Neural progenitor cell (in vitro differentiated cells): ENCODE results near the gene MRPL40. TPM values are rescaled to one million over a fixed set of nuclear protein-coding genes. Genes with fewer than 3 reads are reported as not detected.

Source experiments
- DNase-seq: peaks from one replicate; pipeline ENCODE4 v3.0.0-alpha.2; 2016; ENCODE audit warnings: low spot score
- H2AFZ ChIP-seq: fragments of 200-600 bp; sonication (generic); replicated peaks from 2 replicates; pipeline ENCODE4 v1.6.1; 2016; ENCODE audit warnings: antibody characterized with exemption
- H3F3A ChIP-seq: fragments of 200-600 bp; sonication (generic); 2 replicates; pipeline ENCODE4 v1.6.1; 2016; ENCODE audit warnings: antibody characterized with exemption, low read depth
- H3K27ac ChIP-seq: fragments of 200-600 bp; sonication (generic); 2 replicates; pipeline ENCODE4 v1.5.1; 2016; ENCODE audit warnings: mild to moderate bottlenecking
- H3K27me3 ChIP-seq: fragments of 200-600 bp; sonication (generic); 2 replicates; pipeline ENCODE4 v1.6.1; 2016; ENCODE audit warnings: mild to moderate bottlenecking, moderate library complexity
- H3K36me3 ChIP-seq: fragments of 200-600 bp; sonication (generic); 2 replicates; pipeline ENCODE4 v1.5.1; 2016
- H3K4me1 ChIP-seq: fragments of 200-600 bp; sonication (generic); 2 replicates; pipeline ENCODE4 v1.6.1; 2016; ENCODE audit warnings: mixed run types
- H3K4me2 ChIP-seq: fragments of 200-600 bp; sonication (generic); 2 replicates; pipeline ENCODE4 v1.6.1; 2016
- H3K4me3 ChIP-seq: fragments of 200-600 bp; sonication (generic); 2 replicates; pipeline ENCODE4 v1.5.1; 2016
- H3K79me2 ChIP-seq: fragments of 200-600 bp; sonication (generic); 2 replicates; pipeline ENCODE4 v1.6.1; 2016; ENCODE audit warnings: low read depth
- H3K9ac ChIP-seq: fragments of 200-600 bp; sonication (generic); 2 replicates; pipeline ENCODE4 v1.6.1; 2016
- H3K9me3 ChIP-seq: fragments of 200-600 bp; sonication (generic); 2 replicates; pipeline ENCODE4 v1.5.1; 2016; ENCODE audit warnings: low read depth
- H4K20me1 ChIP-seq: fragments of 200-600 bp; sonication (generic); 2 replicates; pipeline ENCODE4 v1.6.1; 2016; ENCODE audit warnings: low read depth
- H3K27ac Mint-ChIP-seq: 3 replicates; pipeline ENCODE4 v1.8.0; 2021; ENCODE audit warnings: mixed read lengths
- H3K27me3 Mint-ChIP-seq: 2 replicates; pipeline ENCODE4 v1.8.0; 2022; ENCODE audit warnings: low read depth, mild to moderate bottlenecking, inconsistent platforms, moderate library complexity, mixed read lengths; ENCODE audit not compliant: insufficient read depth
- H3K36me3 Mint-ChIP-seq: 3 replicates; pipeline ENCODE4 v1.8.0; 2021; ENCODE audit warnings: mixed read lengths
- H3K4me1 Mint-ChIP-seq: 3 replicates; pipeline ENCODE4 v1.8.0; 2021; ENCODE audit warnings: mixed read lengths
- H3K4me3 Mint-ChIP-seq: 3 replicates; pipeline ENCODE4 v1.8.0; 2021; ENCODE audit warnings: mild to moderate bottlenecking, moderate library complexity, mixed read lengths
- H3K9me3 Mint-ChIP-seq: 3 replicates; pipeline ENCODE4 v1.8.0; 2020; ENCODE audit warnings: mixed read lengths
- CTCF ChIP-seq: fragments of 200-600 bp; sonication (generic); IDR thresholded peaks from 2 replicates; pipeline ENCODE4 v1.5.1; 2017; ENCODE audit warnings: antibody characterized with exemption, mild to moderate bottlenecking
- EZH2 ChIP-seq: fragments of 200-600 bp; sonication (generic); IDR thresholded peaks from 2 replicates; pipeline ENCODE4 v1.6.1; 2017; ENCODE audit warnings: antibody characterized with exemption, mild to moderate bottlenecking, moderate library complexity
- EZH2phosphoT487 ChIP-seq: fragments of 200-600 bp; sonication (generic); IDR thresholded peaks from 2 replicates; pipeline ENCODE4 v1.6.1; 2017; ENCODE audit warnings: antibody characterized with exemption
- total RNA-seq: library from RNA; depleted of rRNA; stranded (reverse); fragments of >200 nt; gene quantifications from 2 replicates; pipeline ENCODE4 v1.2.3, GENCODE V29; 2015; ENCODE audit warnings: low replicate concordance

The MRPL40 gene
- total RNA-seq, 1 donor from 2014 or later, result 17.0 TPM

GRCh38 chr22:19472233-19472632 lies 39.9 kb downstream of the MRPL40 start:
- Histone ChIP-seq H3F3A (no peaks in the 10 kb centered on the region), H3K9ac (no peak overlapping the region), H3K4me2 (no peak overlapping the region), H3K27me3 (no peaks in the 10 kb centered on the region), H3K27ac (no peak overlapping the region), H4K20me1 (peaks cover 32% of the 10 kb centered on the region), H3K36me3 (no peaks in the 10 kb centered on the region), H3K4me3 (no peak overlapping the region), H2AFZ (no peak overlapping the region), H3K4me1 (peaks cover under 1% of the 10 kb centered on the region), H3K9me3 (no peaks in the 10 kb centered on the region), H3K79me2 (peaks cover 24% of the 10 kb centered on the region)
- Mint-ChIP-seq H3K36me3 (peaks cover 27% of the 10 kb centered on the region), H3K27me3 (no peaks in the 10 kb centered on the region), H3K4me1 (peaks cover 6% of the 10 kb centered on the region), H3K4me3 (no peak overlapping the region), H3K27ac (no peak overlapping the region), H3K9me3 (no peaks in the 10 kb centered on the region)
- no peak for DNase-seq
- no peak for TF ChIP-seq EZH2phosphoT487

GRCh38 chr22:19473578-19473977 lies 41.2 kb downstream of the MRPL40 start:
- Histone ChIP-seq H3K27ac (no peak overlapping the region), H3K27me3 (no peaks in the 10 kb centered on the region), H3K79me2 (peaks cover 37% of the 10 kb centered on the region), H3K4me1 (peaks cover 10% of the 10 kb centered on the region), H3K9me3 (no peaks in the 10 kb centered on the region), H3K9ac (no peak overlapping the region), H4K20me1 (peaks cover 42% of the 10 kb centered on the region), H2AFZ (no peak overlapping the region), H3K36me3 (no peaks in the 10 kb centered on the region), H3F3A (no peaks in the 10 kb centered on the region), H3K4me3 (no peak overlapping the region), H3K4me2 (no peak overlapping the region)
- no peaks in the 10 kb centered on the region for H3K9me3 Mint-ChIP-seq
- H3K27me3 Mint-ChIP-seq, result no peaks in the 10 kb centered on the region
- H3K27ac Mint-ChIP-seq, result no peak overlapping the region
- no peak for TF ChIP-seq CTCF
- TF ChIP-seq EZH2phosphoT487, result no peak
- TF ChIP-seq EZH2, result no peak
- H3K4me3 Mint-ChIP-seq, result no peak overlapping the region
- peaks cover 15% of the 10 kb centered on the region for H3K4me1 Mint-ChIP-seq
- peaks cover 22% of the 10 kb centered on the region for H3K36me3 Mint-ChIP-seq
- DNase-seq, result no peak

- Mint-ChIP-seq H3K4me1 (peaks cover 25% of the 10 kb centered on the region), H3K4me3 (peak overlapping the region; percentile 22)
Measured at GRCh38 chr22:19476023-19476422, 43.7 kb downstream of the MRPL40 start.

More at GRCh38 chr22:19476023-19476422, 43.7 kb downstream of the MRPL40 start:
- no peak overlapping the region for H3K27ac Mint-ChIP-seq
- H3K9me3 Mint-ChIP-seq, result no peaks in the 10 kb centered on the region
- Histone ChIP-seq H4K20me1 (peaks cover 44% of the 10 kb centered on the region), H3K4me1 (peaks cover 16% of the 10 kb centered on the region), H3K79me2 (peaks cover 51% of the 10 kb centered on the region), H3K27ac (no peak overlapping the region), H3K4me2 (no peak overlapping the region), H3K4me3 (no peak overlapping the region), H2AFZ (no peak overlapping the region), H3K9ac (no peak overlapping the region), H3F3A (no peaks in the 10 kb centered on the region), H3K36me3 (no peaks in the 10 kb centered on the region), H3K27me3 (no peaks in the 10 kb centered on the region), H3K9me3 (no peaks in the 10 kb centered on the region)
- TF ChIP-seq EZH2 (no peak), EZH2phosphoT487 (no peak), CTCF (no peak)
- peaks cover 17% of the 10 kb centered on the region for H3K36me3 Mint-ChIP-seq
- no peak for DNase-seq
- H3K27me3 Mint-ChIP-seq, result peaks cover 4% of the 10 kb centered on the region
